Measurements from ENCODE around the gene B9D1. TPM values are rescaled to one million over a fixed set of nuclear protein-coding genes. Genes with fewer than 3 reads are reported as not detected.
A peak's percentile ranks its signal among the peaks of the same experiment; 100 is the strongest.

Gene B9D1
- total RNA-seq, 1 experiment from 2014 or later, result 20.0 TPM

DNA sequence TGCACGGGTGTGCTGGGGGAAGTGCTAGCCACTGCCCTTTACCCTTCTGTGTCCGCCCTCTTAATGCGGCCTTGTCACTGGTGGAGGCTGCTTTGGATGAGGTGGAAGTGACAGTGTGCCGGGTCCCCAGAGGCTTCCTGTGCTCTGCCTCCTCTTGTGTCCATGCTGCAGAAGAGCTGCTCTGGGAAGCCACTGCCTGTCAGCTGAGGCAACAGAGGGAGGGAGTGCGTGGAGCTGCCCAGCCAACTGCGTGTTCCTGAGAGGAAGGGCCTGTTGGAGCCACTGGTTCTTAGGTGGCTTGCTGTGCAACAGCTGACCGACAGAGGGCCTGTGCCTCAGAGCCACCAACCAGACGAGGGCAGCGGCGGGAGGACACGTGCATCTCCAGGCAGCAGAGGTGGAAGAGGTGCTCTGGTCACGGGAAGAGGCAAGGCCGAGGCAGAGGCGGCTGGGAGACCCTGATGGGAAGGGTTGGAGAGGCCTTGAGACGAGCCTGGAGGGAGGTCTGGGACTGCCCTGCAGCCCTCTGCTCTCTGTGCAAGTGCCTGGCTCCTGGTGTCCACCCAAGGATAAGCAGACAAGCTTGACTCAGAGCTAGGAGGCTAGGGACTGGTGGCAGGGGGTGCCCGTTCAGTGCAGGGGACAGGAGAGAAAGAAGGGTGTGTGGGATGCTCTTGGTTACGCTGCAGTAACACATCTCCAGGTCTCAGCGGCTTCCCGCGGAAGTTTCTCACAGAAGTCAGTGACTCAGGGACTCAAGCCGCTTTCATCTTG is 25.4 kb downstream of the B9D1 start:
- intact Hi-C loops (cut with micrococcal nuclease), result no loop called here
- Histone ChIP-seq H3K36me3 (ENCODE audit: control insufficient read depth in 1 of 2, insufficient read depth in 2 of 2, low read length in 2 of 2) (peaks cover 2 to 14% of the 10 kb centered on the region in 2 experiments; a peak in 2 of 4 replicates), H3K4me2 (ENCODE audit: low read length) (no peak overlapping the region), H3K9me2 (ENCODE audit: insufficient read depth) (no peaks in the 10 kb centered on the region), H3K79me2 (ENCODE audit: insufficient read depth, low read length) (no peaks in the 10 kb centered on the region), H4K20me1 (ENCODE audit: insufficient read depth) (no peaks in the 10 kb centered on the region), H3K27ac (ENCODE audit: low read depth, low read length) (peak overlapping the region; percentile 9; the same call in 1 of the 2 replicates), H3K9me3 (ENCODE audit: control insufficient read depth in 1 of 2, insufficient read depth in 1 of 2, low read depth in 1 of 2, low read length in 2 of 2) (no peaks in the 10 kb centered on the region), H3K9ac (ENCODE audit: low read length) (no peak overlapping the region), H3K27me3 (ENCODE audit: insufficient read depth, low read length) (no peaks in the 10 kb centered on the region), H2AFZ (ENCODE audit: low read depth, low read length, poor library complexity, severe bottlenecking) (no peak overlapping the region), H3K4me1 (ENCODE audit: control insufficient read depth in 1 of 2, insufficient read depth in 2 of 2, low read length in 2 of 2) (peaks cover 7 to 14% of the 10 kb centered on the region in 2 experiments; a peak in 3 of 4 replicates), H3K4me3 (replicated peaks in 1 of 2; ENCODE audit: low read depth in 1 of 2, low read length in 2 of 2) (no peak overlapping the region)
- TF ChIP-seq, protein P1, sequence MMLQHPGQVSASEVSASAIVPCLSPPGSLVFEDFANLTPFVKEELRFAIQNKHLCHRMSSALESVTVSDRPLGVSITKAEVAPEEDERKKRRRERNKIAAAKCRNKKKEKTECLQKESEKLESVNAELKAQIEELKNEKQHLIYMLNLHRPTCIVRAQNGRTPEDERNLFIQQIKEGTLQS (IDR thresholded peaks at IDR 0.05), result no peak
- TF ChIP-seq FOSL1 (IDR thresholded peaks at IDR 0.05; ENCODE audit: low read depth) (no peak), YY1 (IDR thresholded peaks at IDR 0.05; ENCODE audit: extremely low read depth, insufficient replicate concordance, low read depth, low read length) (no peak), CTCF (IDR thresholded peaks at IDR 0.05 in 2 of 3, conservative IDR thresholded peaks at IDR 0.05 in 1 of 3; ENCODE audit: borderline replicate concordance in 1 of 3, insufficient read depth in 1 of 3, low read depth in 2 of 3, low read length in 2 of 3) (0 out of 6 replicates have a peak, but pooled peaks of 2 of the 3 experiments have one; percentile 7 to 12)
- POLR2A ChIA-PET, result no interaction called here
- CTCF ChIA-PET, result interaction anchor here (0.7 to 2.5 kb wide), 2 partner anchors 9 to 19 kb away, joined by 3 to 9 read pairs; no protein-coding TSS in a partner anchor
- BruUV-seq (replicated peaks), result no TSS peak
- RAD21 ChIA-PET (ENCODE audit: low non-redundant PET in 1 of 2, low total read pairs in 2 of 2, uncharacterized antibody in 2 of 2, unreplicated experiment in 2 of 2), result no interaction called here
- DNase-seq (ENCODE audit: low read depth, low spot score) (no peak), ATAC-seq (peak; percentile 35)

All from HCT116 (cell line).